Activated T-cell treated with anti-CD3 and anti-CD28 coated beads for 48 hours (primary cell): ENCODE measurements around the gene FAM47E.
A peak's percentile ranks its signal among the peaks of the same experiment; 100 is the strongest.
"Not testable (repeated sequence)": the region's sequence is repeated elsewhere in the genome, so short reads cannot be mapped to it uniquely, and the experiment has no call there.

Experiments
- DNase-seq: peaks from one replicate; pipeline ENCODE4 v3.0.0-alpha.2; 2020; ENCODE audit warnings: low read depth

The FAM47E gene

GRCh38 chr4:76270244-76271175 is 19.0 kb downstream of the FAM47E start:
- no peak for DNase-seq

DNA sequence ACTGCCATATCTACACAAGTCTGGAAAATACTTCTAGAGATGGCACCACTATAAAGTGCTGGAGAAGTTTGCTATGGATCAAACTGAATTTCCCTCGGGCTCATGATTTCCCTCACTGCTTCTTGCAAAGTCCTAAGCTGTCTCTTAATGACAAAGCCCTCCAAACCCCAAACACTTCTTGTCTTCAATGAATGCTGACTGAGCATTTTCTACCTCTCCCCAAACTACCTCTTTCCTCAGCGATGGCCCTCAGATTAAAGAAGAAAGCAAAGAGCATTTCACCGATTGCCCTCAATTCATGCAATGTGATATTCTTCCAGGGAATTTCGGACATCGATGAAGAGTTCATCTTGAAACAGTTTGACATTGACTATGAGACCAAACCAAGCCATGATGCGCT is 19.7 kb downstream of the FAM47E start:
- DNase-seq: no peak

DNA sequence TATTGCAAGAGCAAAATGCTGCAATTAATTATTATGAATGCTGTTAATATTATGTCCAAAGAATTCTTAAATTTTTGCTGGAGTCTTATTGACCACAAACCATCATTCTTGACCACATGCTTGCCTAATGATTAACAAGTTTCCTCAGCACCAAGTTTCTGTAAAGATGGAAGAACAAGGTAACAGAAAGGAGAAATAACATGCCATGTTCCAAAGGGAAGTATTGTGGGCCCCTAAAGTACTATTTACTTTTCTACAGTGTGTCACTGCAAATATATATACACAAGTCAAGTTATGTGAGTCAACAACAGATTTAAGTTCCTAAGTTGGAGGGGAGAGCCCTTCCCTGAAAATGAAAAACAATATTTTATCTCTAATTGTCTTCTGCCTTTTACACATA is 20.6 kb downstream of the FAM47E start:
- DNase-seq: no peak

DNA sequence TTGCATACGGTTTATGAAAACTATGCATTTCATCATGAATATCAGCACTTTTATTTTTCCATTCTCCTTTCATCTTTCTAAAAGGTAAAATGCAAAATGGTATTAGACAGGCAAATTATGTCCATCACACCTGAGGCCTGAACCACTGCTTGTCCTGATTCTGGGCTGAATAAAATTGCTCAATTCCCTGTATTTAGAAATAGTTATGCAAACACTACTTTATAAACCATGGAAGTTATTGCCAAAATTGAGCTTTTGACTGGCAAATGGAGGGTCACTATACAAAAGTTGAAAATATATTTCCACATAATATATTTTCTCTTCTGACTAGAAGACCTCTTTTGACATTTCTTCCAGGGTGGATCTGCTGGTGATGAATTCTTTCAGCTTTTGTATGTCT is 21.1 kb downstream of the FAM47E start:
- DNase-seq: no peak

- DNase-seq: no peak
Measured at GRCh38 chr4:76272999-76273398, 21.5 kb downstream of the FAM47E start.

GRCh38 chr4:76275486-76276124 is 24.1 kb downstream of the FAM47E start:
- no peak for DNase-seq

GRCh38 chr4:76276813-76277212 is 25.3 kb downstream of the FAM47E start:
- DNase-seq: no peak

- no peak for DNase-seq
Measured at GRCh38 chr4:76277667-76278066, 26.1 kb downstream of the FAM47E start.

GRCh38 chr4:76278583-76278982 is 27.1 kb downstream of the FAM47E start:
- DNase-seq: no peak

DNA sequence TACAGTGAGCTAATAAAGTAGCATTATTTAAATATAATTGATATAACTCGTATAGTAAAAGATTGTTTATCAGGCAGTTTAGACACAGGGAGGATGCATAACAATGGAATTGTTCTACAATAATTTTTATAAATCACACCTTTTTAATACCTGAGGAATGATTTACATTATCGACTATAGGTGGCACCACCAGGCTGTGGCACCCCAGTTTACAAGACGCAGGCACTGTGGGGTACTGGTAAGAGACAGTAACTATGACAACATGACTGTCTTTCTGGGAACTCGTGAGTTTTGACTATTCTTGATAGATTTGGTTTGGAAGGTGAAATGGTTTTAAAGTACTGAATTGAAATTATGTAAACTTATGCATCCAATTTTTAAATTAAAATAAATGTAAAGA is 27.9 kb downstream of the FAM47E start:
- peak; percentile 6 for DNase-seq

DNA sequence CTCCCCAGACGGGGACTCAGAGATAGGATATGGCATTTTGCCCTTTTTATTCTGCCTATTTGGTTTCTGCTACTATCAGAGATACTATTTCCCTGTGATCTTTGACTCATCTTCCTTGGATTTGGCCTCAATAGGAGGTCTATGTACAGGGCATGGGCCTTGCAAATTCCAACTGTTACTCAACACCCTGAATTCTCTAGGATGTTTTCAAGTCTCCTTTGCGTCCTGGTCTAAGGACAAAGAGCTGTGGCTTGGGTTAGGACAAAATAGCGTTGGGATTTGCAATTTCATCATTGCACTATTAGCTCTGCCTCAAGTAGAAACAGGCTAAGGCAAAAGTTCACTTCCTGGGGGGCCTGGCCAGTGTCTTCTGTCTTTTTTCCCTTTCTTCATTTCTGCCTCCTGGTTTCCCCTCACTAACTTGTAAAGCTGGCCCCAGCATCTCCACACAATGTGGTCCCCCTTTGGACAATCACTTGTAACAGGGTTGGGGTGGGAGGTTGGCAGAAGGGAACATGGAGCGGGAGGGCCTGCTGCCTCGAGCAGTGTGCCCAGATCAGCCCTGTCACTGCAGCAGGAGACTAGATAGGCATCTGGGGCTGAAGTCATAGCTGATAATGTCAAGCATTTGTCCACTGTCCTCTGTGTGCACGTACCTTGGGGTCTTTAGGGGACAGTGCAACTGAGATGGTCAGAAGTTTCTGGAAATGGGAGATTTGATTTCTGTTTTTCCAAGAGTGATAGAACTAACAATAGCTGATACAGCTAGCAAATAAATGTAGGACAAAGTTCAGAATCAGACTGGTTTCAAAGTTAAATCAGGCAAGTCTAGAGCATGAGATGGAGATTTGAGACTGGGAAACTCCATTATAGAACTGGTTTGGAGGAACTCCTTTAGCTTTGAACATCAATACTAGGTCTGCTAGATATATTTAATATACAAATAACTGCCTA is 29.2 kb downstream of the FAM47E start:
- DNase-seq: no peak

- not testable (repeated sequence) for DNase-seq
Measured at GRCh38 chr4:76281594-76281993, 30.1 kb downstream of the FAM47E start.

GRCh38 chr4:76282941-76283689 is 31.6 kb downstream of the FAM47E start:
- no peak for DNase-seq

GRCh38 chr4:76283900-76284299 is 32.4 kb downstream of the FAM47E start:
- DNase-seq: no peak

DNA sequence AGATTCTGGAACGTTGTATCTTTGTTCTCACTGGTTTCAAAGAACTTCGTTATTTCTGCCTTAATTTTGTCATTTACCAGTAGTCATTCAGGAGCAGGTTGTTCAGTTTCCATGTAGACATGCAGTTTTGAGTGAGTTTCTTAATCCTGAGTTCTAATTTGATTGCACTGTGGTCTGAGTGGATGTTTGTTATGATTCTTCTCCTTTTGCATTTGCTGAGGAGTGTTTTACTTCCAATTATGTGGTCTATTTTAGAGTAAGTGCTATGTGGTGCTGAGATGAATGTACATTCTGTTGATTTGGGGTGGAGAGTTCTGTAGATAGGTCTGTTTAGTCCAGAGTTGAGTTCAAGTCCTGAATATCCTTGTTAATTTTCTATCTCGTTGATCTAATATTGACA is 36.3 kb downstream of the FAM47E start:
- not testable (repeated sequence) for DNase-seq

DNA sequence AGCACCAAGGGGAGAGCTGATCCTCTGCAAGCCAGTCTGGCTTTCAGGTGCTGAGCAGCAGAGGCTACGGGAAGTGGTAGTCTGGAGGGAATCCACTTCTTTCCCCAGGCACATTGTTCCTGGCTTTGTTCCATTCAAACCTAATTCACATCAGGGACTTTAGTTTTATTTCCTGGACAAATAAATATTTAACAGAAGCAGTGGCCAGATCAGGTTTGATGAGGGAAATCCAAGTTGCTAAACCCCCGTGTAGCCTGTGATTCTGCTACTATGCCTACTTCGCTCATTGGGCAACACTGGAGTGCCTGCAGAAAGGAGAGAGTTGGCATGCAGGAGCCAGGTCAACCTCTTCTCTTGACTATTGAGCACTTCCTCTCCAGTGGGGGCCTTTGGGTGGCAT is 41.2 kb downstream of the FAM47E start:
- DNase-seq: no peak

DNA sequence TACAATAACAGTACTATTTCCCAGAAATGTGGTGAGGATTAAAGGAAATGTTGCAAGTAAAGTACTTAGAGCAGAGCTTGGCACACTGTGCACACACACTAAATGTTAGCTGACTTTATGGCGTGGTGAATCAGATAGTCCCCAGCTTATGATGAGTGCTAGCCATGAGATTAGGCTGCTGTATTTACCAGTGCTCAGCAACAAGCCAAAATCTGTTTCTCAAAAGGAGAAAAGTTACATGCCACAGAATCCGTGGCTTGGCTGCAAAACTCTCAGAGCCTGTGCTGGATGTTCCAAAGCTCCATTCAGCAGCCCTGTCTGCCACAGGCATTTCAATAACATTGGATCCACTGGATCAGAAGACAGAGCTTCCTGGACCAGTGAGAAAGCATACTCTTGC is 42.3 kb downstream of the FAM47E start:
- no peak for DNase-seq

- DNase-seq: no peak
Measured at GRCh38 chr4:76296286-76296820, 44.8 kb downstream of the FAM47E start.

GRCh38 chr4:76298227-76298626 is 46.7 kb downstream of the FAM47E start:
- DNase-seq: no peak

GRCh38 chr4:76300012-76300411 is 48.5 kb downstream of the FAM47E start:
- DNase-seq: no peak

- DNase-seq: peak; percentile 18
Measured at GRCh38 chr4:76301068-76301774, 49.7 kb downstream of the FAM47E start.
